NCI-H2107 (cell line): ENCODE data around the gene GPX8.

Experiments
- DNase-seq: peaks from one replicate; lab custom pipeline; 2025; lab: John Stamatoyannopoulos, UW

GPX8 gene, protein sequence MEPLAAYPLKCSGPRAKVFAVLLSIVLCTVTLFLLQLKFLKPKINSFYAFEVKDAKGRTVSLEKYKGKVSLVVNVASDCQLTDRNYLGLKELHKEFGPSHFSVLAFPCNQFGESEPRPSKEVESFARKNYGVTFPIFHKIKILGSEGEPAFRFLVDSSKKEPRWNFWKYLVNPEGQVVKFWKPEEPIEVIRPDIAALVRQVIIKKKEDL

DNA sequence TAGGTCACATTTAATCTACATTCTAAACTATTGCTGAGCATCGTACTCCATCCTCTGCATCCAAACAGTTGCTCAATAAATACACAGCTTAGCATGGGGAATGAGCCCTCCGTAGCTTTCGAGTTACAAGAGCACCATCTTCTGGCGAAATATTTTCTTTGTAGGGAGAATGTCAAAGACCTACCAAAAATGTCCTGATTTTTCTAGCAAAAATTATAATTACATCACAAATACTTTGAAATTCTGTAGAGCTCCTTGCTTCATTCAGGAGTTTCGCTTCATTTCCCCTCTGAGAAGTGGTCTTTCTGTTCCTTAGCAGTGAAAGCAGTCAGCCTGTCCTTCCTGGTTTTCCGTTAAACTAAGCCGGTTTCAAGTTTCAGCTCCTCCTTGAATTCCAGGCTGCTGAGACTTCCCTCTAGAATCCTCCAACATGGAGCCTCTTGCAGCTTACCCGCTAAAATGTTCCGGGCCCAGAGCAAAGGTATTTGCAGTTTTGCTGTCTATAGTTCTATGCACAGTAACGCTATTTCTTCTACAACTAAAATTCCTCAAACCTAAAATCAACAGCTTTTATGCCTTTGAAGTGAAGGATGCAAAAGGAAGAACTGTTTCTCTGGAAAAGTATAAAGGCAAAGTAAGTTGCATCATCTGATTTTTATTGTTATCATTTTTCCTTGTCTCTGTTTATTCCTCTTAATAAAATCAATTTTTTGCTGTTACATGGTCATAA lies at the start of gene GPX8:
Gene GPX8, plus strand, starts transcription at position 409 of the 730 bp plus-strand sequence. Its CDS starts 22 bp downstream, at position 431.
- peak; percentile 40 for DNase-seq

DNA sequence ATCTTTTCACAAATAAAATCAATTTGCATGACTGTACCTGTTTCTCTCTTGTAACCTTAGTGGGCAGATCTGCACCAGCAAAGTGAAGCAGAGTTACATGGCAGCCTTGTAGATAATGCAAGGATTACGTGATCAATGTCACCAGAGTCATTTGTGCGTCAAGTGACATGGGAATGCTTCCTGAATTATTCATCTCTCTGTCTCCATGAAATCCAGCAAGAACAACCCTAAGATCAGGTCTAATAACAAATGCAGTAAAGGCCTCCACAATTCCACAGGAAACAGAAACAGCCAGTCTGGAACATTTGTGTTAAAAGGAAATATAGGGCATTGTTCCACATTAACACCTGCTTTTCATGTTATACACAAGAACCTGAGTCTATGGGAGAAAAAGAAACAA lies 49.8 kb upstream of the GPX8 start:
- no peak for DNase-seq

DNA sequence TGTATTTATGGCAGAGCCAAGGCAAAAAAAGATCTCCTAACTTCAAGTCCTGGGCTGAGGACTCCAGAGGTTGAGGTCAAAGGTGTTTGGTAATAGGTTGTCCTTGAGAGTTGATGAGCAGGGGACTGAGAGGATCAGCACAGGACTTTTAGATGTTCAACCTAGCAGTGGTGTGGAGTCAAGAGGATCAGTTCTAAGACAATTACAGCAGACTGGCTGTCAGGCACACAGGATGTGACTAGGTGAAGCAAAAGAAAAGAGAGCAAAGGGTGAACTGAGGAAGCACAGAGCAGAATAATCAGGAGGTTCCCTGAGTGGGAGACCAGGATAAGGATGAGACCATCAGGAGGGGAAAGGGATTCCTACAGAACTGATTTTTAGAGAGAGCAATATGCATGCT lies 46.6 kb upstream of the GPX8 start:
- DNase-seq, result no peak

- no peak for DNase-seq
Observed at GRCh38 chr5:55114061-55114460, 45.9 kb upstream of the GPX8 start.

DNA sequence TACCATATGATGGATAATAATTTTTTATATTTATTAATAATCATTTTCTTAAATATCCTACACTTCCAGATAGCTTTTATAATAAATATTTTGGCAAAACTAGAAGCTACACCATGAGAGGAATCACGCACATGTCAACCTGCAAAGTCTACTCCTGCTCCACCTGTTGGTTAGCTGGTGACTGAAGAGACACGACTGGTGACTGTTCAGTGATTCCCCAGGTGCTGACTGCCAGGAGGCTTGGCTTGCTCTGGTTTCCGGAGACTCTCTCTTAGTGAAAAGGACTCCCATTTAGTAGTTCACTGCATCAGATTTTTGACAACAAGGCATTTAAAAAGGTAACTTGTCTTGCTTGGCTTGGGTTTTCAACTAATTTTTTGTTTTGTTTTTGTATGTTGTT lies 36.6 kb upstream of the GPX8 start:
- no peak for DNase-seq

- no peak for DNase-seq
Observed at GRCh38 chr5:55134053-55134722, 25.8 kb upstream of the GPX8 start.

GRCh38 chr5:55136521-55136920 lies 23.4 kb upstream of the GPX8 start:
- no peak for DNase-seq

DNA sequence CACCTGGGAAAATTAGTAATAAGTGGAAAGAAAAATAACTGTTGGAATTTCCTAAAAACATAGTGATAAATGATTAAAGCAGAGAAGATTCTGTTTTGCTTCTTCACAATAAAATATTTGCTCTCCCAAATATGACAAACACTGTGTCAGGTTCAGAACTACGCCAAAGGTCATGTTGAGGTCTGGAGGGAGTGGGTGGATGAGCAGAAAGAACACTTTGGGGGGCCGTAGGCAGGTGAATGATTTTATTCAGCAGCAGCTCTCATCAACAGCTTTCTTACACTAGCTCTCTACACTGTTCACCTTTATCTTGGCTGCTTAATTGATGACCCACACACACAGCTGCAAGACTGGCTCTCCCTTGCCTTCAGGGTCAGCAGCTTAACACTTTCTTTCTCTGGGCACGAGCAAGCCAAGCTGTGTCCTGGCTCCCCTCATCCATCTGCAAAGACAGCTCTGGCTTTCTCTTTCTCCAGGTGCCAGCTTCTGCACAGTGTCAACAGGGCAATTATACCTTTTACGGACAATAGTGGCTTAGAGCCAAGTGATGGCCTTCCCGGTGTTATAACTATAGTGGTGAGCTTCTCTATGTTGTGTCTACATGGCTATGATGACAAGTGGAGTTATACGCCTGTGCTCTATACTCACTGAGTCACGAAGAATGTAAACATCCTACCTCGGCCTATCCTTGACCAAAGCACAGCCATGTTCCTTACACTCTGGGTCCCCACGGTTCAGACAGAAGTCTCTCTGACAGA lies 18.9 kb upstream of the GPX8 start:
- DNase-seq, result no peak

DNA sequence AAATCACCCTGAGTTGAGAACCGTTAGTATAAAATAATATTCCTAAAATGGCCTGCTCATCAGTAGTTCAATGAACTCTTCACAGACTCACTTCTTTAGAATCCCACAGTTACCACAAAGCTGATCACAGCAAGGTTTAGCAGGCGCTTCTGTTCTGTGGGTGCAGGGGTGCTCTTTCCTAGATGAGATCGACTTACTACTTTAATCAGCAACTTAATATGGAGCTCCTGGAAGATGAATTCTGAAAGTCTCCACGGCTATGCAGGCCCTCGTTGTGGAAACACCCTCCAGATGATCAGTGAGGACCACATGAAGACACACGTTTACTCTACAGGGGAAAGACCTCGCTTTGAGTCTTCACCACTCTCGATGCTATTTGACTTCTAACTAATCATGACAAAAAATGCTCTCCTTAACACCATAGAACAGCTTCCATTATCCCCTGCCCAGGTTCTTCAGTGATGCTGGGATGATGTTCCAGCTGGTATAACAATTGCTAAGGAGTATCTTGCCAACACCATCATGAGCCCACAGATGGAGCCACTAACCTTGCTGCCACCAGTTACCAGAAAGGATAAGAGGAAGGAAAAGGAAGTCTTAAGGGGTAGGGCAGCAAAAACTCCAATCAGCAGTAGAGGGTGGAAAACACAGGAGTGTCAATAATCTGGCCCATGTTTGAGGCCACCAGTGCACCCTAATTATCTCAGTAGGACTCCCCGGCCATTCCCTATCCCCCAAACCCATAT lies 17.9 kb upstream of the GPX8 start:
- DNase-seq, result no peak

- no peak for DNase-seq
Observed at GRCh38 chr5:55143624-55144023, 16.3 kb upstream of the GPX8 start.

DNA sequence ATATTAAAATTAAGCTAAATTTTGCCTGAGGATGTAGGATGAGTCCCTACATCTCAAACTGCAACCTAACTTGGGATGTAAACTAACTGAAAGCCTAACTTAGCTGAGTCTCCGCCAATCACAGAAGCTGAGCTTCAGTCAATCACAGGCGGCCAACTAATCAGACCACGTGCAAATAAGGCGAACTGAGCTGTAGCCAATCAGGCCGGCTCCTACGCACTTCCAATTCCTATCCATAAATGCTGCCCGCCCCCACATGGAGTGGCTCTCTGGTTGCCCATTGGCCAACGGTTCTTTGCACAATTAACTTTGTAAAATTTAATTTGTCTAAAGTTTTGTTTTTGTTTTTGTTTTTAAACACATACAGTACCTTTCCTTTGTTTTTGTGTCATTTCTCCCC lies 13.9 kb upstream of the GPX8 start:
- no peak for DNase-seq

GRCh38 chr5:55146543-55147151 lies 13.3 kb upstream of the GPX8 start:
- peak; percentile 46 for DNase-seq

DNA sequence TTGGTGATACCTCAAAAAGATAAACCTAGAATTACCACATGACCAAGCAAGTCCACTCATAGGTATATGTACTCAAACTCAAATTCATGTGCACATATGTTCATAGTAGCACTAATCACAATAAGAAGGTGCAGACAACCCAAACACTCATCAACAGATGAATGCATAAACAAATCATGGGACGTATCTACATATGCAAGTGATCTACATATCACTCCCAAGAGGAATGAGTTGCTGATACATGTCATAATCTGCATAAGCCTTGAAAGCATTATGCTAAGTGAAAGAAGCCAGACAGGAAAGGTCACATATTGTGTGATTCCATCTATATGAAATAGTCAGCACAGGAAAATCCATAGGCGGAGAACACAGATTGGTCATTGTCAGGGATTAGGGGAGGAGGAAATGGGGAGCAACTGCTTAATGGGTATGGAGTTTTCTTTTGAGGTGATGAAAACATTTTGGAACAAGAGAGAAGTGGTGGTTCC lies 10.6 kb upstream of the GPX8 start:
- no peak for DNase-seq

DNA sequence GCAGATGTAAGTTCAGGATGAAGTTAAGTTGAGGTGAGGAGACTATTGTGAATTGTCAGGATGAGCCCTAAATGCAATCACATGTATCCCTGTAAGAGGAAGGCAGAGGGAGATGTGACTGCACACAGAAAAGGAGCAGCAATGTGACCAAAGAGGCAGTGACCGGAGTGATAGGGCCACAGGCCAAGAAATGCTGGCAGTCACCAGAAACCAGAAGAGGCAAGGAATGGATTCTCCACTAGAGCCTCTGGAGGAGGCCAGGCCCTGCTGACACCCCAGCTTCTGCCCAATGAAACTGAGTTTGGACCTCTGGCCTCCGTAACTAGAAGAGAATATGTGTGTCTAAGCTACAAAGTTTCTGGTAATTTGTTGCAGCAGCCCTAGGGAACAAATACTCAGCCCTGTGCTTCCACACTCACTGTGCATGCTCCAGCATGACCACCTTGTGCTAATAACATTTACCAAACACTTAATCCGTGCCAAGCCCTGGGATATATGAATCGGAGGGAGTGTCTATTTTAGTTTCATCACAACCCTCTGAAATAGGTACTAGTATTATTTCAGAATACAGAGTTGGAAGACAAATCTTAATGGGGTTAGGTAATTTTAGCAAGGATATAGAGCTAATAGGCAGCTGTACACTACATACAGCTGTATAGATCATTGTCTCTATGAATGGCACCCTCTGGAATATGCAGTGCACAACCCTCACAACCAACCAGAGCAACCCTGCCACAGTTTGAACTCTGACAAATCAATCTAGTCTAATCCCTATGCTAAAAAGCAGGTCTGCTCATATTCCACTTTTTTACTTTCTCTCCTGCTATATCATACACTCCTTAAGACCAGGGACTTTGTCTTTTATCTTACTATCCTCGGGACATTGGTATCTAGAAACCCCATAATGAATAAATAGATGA lies 7.8 kb upstream of the GPX8 start:
- no peak for DNase-seq

- no peak for DNase-seq
Observed at GRCh38 chr5:55154873-55155272, 5.1 kb upstream of the GPX8 start.

- DNase-seq, result no peak
Observed at GRCh38 chr5:55160493-55161209, 680 bp downstream of the GPX8 start.

GRCh38 chr5:55162666-55163065 lies 2.7 kb downstream of the GPX8 start:
- no peak for DNase-seq

- no peak for DNase-seq
Observed at GRCh38 chr5:55171471-55171870, 11.5 kb downstream of the GPX8 start.
